Measurements from ENCODE around the gene EPHX1. TPM values are rescaled to one million over a fixed set of nuclear protein-coding genes. Genes with fewer than 3 reads are reported as not detected.

Gene EPHX1
- total and polyA plus RNA-seq, 2 of the 8 experiments (the other 6 are each of a cell fraction or from before 2014, with no cell fraction given), result 45.3 to 79.1 TPM

DNA sequence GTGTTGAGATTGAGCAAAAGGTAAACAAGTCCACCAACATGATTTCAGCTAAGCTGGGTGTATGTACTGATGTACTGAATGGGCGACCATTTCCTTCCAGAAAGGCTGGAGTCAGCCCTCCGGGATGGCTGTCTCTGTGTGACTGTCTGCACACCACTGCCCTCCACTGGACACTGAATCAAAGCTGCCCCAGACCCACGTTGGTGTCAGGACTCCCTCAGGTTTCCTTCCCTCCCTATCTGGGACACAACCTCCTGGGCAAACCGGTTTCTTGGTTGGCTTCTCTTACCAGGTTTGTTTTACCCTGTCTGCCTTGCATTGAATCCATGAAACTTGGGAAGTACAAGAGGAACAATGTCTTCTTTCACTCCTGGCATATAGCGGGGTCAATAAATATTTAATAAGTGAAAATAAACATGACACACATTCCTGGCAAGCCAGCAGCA lies 37.6 kb upstream of the EPHX1 start (continued):
- TF ChIP-seq SRF (IDR thresholded peaks at IDR 0.05; ENCODE audit: low read depth, low read length), result no peak
- TF ChIP-seq RAD21 (IDR thresholded peaks at IDR 0.05 in 1 of 2, conservative IDR thresholded peaks at IDR 0.05 in 1 of 2; ENCODE audit: low read depth in 2 of 2, low read length in 2 of 2), result peak; percentile 98
- peak; percentile 27; the same call in 1 of the 2 replicates for TF ChIP-seq JUND (IDR thresholded peaks at IDR 0.05; ENCODE audit: low read length)
- TF ChIP-seq SUZ12 (IDR thresholded peaks at IDR 0.05; ENCODE audit: low read length), result no peak
- 0 out of 2 replicates have a peak, but pooled peaks have one; percentile 24 for TF ChIP-seq TEAD4 (IDR thresholded peaks at IDR 0.05; ENCODE audit: low read depth, low read length)
